ENCODE measurements around the gene RPL28.

DNA sequence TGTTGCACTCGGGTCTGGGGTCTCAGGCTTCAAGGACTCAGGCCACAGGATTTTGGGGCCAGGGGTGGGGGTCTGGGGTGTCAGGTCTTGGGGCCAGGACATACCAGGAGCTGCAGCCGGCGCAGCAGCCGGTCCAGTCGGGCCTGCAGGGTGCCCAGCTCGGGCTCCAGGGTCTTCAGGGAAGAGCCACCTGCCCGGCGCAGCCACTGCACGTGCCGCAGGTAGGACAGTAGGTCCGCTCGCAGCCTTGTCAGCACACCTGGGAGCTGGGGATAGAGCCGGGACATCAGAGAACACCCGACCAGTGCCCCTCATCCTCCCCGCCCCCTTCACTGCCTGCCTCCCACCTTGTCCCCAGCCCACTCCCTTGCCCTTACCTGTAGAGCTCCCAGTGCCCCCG, 17.6 kb upstream of the RPL28 start:
- TF ChIP-seq, protein P1, sequence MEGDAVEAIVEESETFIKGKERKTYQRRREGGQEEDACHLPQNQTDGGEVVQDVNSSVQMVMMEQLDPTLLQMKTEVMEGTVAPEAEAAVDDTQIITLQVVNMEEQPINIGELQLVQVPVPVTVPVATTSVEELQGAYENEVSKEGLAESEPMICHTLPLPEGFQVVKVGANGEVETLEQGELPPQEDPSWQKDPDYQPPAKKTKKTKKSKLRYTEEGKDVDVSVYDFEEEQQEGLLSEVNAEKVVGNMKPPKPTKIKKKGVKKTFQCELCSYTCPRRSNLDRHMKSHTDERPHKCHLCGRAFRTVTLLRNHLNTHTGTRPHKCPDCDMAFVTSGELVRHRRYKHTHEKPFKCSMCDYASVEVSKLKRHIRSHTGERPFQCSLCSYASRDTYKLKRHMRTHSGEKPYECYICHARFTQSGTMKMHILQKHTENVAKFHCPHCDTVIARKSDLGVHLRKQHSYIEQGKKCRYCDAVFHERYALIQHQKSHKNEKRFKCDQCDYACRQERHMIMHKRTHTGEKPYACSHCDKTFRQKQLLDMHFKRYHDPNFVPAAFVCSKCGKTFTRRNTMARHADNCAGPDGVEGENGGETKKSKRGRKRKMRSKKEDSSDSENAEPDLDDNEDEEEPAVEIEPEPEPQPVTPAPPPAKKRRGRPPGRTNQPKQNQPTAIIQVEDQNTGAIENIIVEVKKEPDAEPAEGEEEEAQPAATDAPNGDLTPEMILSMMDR (IDR thresholded peaks at IDR 0.05; ENCODE audit: low read depth, low read length): no peak
- no peak for TF ChIP-seq EZH2phosphoT487 (IDR thresholded peaks at IDR 0.05; ENCODE audit: low read depth)
